HTR-8/SVneo (cell line): ENCODE results near the gene ASB15.
A peak's percentile ranks its signal among the peaks of the same experiment; 100 is the strongest.
"Not testable (repeated sequence)": the region's sequence is repeated elsewhere in the genome, so short reads cannot be mapped to it uniquely, and the experiment has no call there.

Experiments used
- DNase-seq: peaks from one replicate; pipeline ENCODE4 v3.0.0; 2011; ENCODE audit warnings: low spot score, mixed read lengths; ENCODE audit not compliant: insufficient read length
- FAIRE-seq: peaks from 2 replicates; lab custom pipeline; 2011; peaks lifted over from hg19 to GRCh38; lab: Jason Lieb, UNC

ASB15 gene

GRCh38 chr7:123601530-123601929 is at the start of gene ASB15:
Gene ASB15, plus strand, starts transcription at chr7:123601821. Its CDS starts 12,682 bp downstream, at chr7:123614503.
- DNase-seq = no peak
- FAIRE-seq = no peak

DNA sequence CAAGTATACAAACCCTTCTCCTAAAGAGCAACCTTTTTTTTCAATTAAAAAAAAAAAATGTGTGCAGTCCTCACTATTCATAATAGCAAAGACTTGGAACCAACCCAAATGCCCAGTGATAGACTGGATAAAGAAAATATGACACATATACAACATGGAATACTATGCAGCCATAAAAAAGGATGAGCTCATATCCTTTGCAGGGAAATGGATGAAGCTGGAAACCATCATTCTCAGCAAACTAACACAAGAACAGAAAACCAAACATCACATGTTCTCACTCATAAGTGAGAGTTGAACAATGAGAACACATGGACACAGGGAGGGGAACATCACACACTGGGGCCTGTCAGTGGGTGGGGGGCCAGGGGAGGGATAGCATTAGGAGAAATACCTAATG is 49.5 kb upstream of the ASB15 start:
- not testable (repeated sequence) for DNase-seq, FAIRE-seq

DNA sequence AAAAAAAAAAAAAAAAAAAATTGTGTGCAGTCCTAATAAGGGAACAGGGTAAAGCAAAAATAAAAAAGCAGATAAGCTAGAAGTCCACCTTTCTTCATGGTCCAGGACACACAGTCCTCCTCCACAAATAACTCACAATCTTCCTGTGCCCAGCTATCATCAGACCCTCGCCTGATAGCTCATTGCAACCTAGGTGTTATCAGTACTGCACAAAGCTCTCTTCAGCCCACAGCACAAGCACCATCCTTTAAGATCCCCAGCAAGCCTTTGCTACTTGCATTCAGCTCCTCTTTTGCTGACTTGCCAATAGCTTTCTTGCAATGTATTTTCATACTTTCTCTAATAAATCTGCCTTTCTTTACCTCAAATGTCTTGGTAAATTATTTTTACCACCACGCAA is 49.0 kb upstream of the ASB15 start:
- no peak for FAIRE-seq
- no peak for DNase-seq

DNA sequence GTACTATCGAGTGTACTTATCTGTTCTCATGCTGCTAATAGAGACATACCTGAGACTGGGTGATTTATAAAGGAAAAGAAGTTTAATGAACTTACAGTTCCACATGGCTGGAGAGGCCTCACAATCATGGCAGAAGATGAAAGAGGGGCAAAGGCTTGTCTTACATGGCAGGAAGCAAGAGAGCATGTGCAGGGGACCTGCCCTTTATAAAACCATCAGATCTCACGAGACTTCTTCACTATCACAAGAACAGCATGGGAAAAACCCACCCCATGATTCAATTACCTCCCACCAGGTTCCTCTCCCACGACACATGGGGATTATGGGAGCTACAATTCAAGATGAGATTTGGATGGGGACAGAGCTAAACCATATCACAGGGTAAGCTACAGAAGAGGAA is 48.5 kb upstream of the ASB15 start:
- DNase-seq (no peak), FAIRE-seq (no peak)

GRCh38 chr7:123555484-123555883 is 46.1 kb upstream of the ASB15 start:
- FAIRE-seq = no peak
- no peak for DNase-seq

GRCh38 chr7:123557016-123557397 is 44.6 kb upstream of the ASB15 start:
- DNase-seq (no peak), FAIRE-seq (no peak)

DNA sequence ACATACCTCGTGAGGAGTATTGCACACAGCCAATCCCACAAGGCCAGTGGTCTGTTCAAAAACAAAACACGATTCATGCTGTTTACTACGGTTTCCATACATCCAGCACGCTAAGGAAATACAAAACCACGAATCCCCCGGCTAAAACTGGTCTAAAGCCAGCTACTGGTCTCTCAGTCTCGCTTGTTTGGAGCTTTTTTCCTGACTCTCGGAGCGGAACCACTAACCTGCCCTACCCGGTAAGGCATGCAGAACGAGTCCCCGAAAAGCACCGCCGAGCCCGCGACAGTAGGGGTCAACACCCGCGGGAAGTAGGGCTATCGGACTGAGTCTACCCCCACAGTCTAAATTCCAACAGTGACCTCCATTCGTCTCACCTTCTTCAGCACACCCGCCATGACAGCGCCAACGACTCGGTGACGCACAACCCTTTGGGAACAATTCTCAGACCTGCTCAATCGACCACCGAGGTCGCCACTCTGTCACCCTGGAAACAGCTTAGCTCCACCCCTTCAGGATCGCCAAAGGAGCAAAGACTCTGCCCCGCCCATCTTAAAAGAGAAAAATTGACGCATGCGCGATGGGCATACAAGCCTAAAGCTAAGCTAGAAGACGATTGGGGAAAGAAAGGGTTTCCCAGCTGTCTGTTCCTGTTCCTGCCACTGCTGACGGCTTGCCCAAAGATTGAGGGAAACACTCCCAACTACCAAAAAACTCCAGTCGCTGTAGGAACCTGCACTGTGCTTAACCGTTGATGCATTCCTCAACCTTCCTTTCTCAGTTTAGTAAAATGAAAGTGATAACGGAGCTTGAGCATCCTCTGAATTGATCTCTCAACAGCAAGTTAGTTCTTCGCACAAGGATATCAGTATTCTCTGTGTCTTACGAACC is 44.0 kb upstream of the ASB15 start, which contains the start of gene NDUFA5:
TSS of gene NDUFA5 (minus strand) at position 421 of the 891 bp plus-strand sequence. CDS start at position 398, 23 bp downstream.
- FAIRE-seq = peak; percentile 44
- peak; percentile 75 for DNase-seq

- no peak for FAIRE-seq
- no peak for DNase-seq
These were observed 43.2 kb upstream of the ASB15 start for GRCh38 chr7:123558289-123558874.

DNA sequence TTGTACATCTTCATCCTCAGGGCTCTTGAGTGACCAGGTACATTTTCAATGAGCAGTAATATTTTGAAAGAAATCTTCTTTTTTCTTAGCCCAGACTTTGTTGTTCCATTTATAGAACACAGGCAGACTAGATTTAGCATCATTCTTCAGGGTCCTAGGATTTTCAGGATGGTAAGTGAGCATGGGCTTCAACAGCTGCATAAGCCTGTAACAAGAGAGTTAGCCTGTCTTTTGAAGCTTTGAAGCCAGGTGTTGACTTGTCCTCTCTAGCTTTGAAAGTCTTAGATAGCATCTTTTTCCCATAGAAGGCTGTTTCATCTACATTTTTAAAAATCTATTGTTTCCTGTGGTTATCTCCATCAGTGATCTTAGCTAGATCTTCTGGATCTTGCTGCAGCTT is 39.5 kb upstream of the ASB15 start:
- FAIRE-seq (no peak), DNase-seq (no peak)

DNA sequence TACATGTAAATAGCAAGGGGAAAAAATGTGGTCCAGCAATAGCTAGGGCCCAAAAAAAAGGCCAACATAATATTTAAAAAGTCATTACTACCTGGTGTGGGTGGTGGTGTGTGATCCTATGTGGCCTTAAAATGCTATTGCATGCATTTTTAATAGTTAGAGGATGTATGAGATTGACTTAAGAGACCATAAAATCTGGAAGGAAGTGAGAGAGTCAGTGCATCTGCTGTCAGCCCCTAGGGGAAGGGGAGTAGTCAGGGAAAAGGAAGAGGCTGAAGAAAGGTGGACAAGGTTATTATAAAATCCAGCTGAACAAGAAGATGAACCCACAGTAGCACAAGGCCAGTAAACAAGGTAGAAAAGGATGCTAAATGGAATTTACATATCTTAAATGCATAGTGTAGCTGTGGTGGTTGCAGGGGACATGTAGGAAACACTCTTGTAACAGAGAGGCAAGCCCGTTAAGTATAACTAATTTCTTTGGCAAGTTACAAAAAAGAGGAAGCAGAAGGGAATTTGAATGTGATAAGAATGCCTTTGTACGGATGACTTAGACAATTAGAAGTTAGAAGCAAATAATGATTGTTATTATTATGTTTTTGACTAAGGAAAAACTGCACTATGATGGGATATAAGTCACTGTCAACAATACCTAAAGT is 32.1 kb upstream of the ASB15 start:
- no peak for DNase-seq

DNA sequence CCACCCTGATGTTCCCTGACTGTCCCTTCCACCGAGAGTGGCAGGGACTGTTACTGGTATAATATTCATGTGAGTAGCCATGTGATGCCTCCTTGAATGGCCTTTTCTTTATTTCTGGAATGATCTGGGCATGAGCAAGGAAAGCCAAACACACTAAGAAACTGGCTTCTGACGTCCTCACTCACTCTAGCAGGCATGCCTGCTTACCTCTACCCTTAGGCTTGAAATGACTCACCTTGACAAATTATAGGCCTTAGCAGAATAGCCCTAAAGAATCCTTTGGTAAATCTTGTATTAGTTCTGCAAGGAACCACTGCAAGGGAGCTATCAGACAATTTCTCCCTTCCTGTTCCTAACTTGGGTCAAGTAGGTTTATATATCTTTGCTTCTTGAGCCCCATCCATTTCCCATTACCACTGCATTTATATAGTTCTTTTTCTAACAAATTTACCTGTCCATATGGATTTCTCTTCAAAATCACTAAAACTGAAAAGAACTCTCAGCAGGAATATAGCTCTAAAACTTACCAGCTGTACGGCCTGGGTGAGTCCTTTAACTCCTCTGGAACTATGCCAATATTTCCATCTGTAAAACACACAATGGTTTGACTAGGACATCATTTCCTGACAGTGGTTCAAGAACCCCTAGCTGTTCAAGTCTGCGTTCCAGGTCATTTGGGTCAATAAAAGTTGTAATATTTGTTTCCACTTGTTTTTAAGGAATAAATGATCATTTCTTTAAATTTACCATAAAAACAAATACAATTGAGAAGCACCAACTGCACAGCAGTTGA is 31.0 kb upstream of the ASB15 start:
- no peak for DNase-seq
- FAIRE-seq = no peak

More for the DNA sequence above, 32.1 kb upstream of the ASB15 start:
- no peak for FAIRE-seq

GRCh38 chr7:123571187-123571586 is 30.4 kb upstream of the ASB15 start:
- FAIRE-seq (no peak), DNase-seq (no peak)

- DNase-seq (no peak), FAIRE-seq (no peak)
These were observed 29.9 kb upstream of the ASB15 start for GRCh38 chr7:123571684-123572083.

DNA sequence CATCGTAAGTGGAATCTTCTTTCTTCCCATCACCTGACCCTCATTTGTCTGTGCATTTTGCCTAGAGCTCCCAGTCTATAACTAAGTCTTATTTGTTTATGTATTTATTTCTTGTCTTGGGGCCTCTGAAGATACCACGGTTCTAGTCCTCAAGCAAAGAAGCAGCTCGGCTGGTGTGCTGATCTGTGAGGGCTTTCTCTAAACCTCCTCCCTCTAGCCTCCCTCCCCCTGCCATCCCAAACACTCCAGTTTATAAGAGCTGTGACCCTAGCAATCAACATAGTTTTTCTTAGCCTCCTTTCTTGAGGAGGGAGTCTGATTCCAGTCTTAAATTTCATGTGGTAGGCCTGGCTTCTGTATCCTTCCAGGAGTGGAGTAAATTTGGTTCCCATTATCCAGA is 28.3 kb upstream of the ASB15 start:
- FAIRE-seq (no peak), DNase-seq (no peak)

DNA sequence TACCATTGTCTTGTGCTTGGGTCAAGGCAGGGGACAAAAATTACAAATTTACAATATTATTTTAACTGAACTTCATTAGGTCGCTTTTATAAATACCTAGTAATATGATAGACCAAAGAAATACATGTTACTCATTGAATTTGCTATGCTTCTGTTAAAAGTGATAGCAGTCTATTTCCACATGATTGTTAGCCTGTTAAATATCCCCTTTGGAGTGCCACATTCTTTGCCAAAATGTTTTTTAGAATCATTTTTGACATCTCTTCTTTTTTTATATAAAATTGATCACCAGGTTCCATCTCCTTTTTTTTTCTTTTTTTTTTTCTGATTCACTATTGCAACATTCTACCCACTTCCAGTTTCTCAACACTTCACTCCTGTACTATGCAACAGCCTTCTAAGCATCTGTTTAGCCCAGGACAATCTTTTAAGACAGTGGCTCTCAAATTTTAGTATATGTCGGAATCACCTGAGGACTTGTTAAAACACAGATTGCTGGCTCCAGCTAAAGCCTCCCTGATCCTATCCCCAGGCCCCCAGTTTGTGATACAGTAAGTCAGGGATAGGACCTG is 27.6 kb upstream of the ASB15 start:
- DNase-seq (no peak), FAIRE-seq (no peak)

DNA sequence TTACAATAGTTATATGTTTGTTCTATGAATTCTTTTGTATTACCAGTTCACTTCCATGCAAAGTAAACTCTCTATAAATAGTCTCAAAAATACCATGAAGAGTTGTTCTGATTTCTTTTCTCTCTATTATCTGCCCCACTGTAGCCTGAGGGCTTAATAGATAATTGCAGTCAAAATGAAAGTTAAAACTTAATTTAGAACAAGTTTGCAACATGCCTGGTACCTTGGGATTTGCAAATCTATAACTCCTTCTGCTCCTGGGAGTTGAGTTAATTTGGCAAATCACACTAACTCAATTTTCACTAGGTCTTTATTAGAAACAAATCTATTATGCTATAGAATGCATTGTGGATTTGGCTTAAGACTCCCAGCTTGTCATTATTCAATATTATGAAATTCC is 22.2 kb upstream of the ASB15 start:
- DNase-seq (no peak), FAIRE-seq (no peak)

DNA sequence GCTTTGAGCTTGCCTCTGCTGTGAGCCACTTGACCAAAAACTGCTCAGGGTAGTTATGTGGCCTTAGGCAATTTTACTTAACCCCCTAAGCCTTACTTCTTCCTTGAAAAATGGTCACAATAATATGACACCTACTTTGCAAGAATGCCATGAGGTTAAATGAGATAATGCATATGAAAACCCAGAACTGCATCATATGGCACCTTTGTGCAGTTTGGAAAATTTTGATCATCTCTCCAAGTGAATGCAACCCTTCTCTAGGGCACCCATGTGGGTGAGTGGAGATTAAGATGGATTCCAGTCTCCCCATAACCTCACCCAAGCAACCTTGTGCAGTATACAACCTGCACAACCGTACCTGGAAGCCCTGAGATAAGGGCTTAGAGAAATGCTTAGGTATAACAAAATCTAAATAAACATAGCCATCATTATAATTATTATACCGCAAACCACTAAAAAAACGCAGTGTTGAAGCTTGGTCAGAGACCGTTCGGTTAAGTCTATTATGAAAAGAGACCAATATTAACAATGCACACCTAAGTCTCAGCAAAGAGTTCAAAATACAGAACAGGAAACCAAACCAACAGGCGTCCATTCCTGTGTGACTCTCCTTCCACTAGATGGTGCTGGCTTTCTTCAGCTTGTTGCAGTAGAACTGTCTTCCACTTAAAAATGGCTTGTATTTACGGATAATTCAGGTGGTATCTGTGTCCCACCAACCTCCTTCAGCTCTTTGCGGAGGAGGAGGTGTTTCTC is 21.0 kb upstream of the ASB15 start:
- no peak for FAIRE-seq
- peak; percentile 8 for DNase-seq

DNA sequence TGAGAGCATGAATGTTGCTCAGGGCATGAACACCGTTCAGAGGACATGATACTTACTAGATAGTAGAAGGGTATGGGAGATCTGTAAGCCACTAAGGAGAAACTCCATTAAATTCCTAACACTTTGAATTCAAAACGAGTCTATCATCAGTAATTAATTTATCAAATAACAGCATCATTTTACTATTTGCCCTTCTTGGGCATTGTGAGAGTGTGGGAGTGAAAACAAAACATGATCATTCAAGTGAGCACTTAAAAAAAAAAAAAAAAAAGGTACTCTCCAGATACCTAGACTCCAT is 20.5 kb upstream of the ASB15 start:
- no peak for FAIRE-seq

GRCh38 chr7:123583821-123584220 is 17.8 kb upstream of the ASB15 start:
- DNase-seq (no peak), FAIRE-seq (no peak)

More for the DNA sequence above, 20.5 kb upstream of the ASB15 start:
- DNase-seq = no peak
